ENCODE results near the gene EPB41L3. TPM values are rescaled to one million over a fixed set of nuclear protein-coding genes. Genes with fewer than 3 reads are reported as not detected.

The EPB41L3 gene
- total RNA-seq, 3 donors from 2014 or later: 35.4 to 178 (median 90.5) TPM

GRCh38 chr18:5422626-5423025 lies 121.2 kb downstream of the EPB41L3 start:
- no peaks in the 10 kb centered on the region for H3K27me3 ChIP-seq
- no peaks in the 10 kb centered on the region for H3K4me1 ChIP-seq
- no peak overlapping the region for H3K27ac ChIP-seq
- H3K9me3 ChIP-seq: no peaks in the 10 kb centered on the region
- H3K36me3 ChIP-seq: no peaks in the 10 kb centered on the region
- DNase-seq (ENCODE audit: low spot score in 2 of 2): no peak
- intact Hi-C loops (cut with DNase I; ENCODE audit: low total_unique reads): no loop called here
- no peak overlapping the region for H3K4me3 ChIP-seq
- TF ChIP-seq POLR2AphosphoS5 (IDR thresholded peaks at IDR 0.05) (no peak), CTCF (IDR thresholded peaks at IDR 0.05) (no peak), POLR2A (IDR thresholded peaks at IDR 0.05) (no peak)

GRCh38 chr18:5421981-5422380 lies 121.8 kb downstream of the EPB41L3 start:
- H3K36me3 ChIP-seq: no peaks in the 10 kb centered on the region
- no peaks in the 10 kb centered on the region for H3K9me3 ChIP-seq
- no peaks in the 10 kb centered on the region for H3K27me3 ChIP-seq
- TF ChIP-seq POLR2AphosphoS5 (IDR thresholded peaks at IDR 0.05) (no peak), POLR2A (IDR thresholded peaks at IDR 0.05) (no peak), CTCF (IDR thresholded peaks at IDR 0.05) (no peak)
- H3K27ac ChIP-seq: no peak overlapping the region
- H3K4me1 ChIP-seq: no peaks in the 10 kb centered on the region
- no peak for DNase-seq (ENCODE audit: low spot score in 2 of 2)
- intact Hi-C loops (cut with DNase I; ENCODE audit: low total_unique reads): no loop called here
- no peak overlapping the region for H3K4me3 ChIP-seq

GRCh38 chr18:5420906-5421305 lies 122.9 kb downstream of the EPB41L3 start:
- intact Hi-C loops (cut with DNase I; ENCODE audit: low total_unique reads): no loop called here

GRCh38 chr18:5419601-5420000 lies 124.2 kb downstream of the EPB41L3 start:
- H3K36me3 ChIP-seq: no peaks in the 10 kb centered on the region
- H3K4me1 ChIP-seq: no peaks in the 10 kb centered on the region
- TF ChIP-seq CTCF (IDR thresholded peaks at IDR 0.05) (no peak), POLR2A (IDR thresholded peaks at IDR 0.05) (no peak), POLR2AphosphoS5 (IDR thresholded peaks at IDR 0.05) (no peak)
- H3K27ac ChIP-seq: no peak overlapping the region
- H3K9me3 ChIP-seq: no peaks in the 10 kb centered on the region
- intact Hi-C loops (cut with DNase I; ENCODE audit: low total_unique reads): no loop called here
- H3K27me3 ChIP-seq: no peaks in the 10 kb centered on the region
- H3K4me3 ChIP-seq: no peak overlapping the region
- DNase-seq (ENCODE audit: low spot score in 2 of 2): no peak

More at GRCh38 chr18:5420906-5421305, 122.9 kb downstream of the EPB41L3 start:
- DNase-seq (ENCODE audit: low spot score in 2 of 2): no peak
- Histone ChIP-seq H3K4me3 (no peak overlapping the region), H3K36me3 (no peaks in the 10 kb centered on the region), H3K4me1 (no peaks in the 10 kb centered on the region), H3K27me3 (no peaks in the 10 kb centered on the region), H3K9me3 (no peaks in the 10 kb centered on the region), H3K27ac (no peak overlapping the region)
- TF ChIP-seq POLR2A (IDR thresholded peaks at IDR 0.05): no peak

GRCh38 chr18:5419030-5419429 lies 124.8 kb downstream of the EPB41L3 start:
- H3K27ac ChIP-seq: no peak overlapping the region
- no peaks in the 10 kb centered on the region for H3K36me3 ChIP-seq
- no peak overlapping the region for H3K4me3 ChIP-seq
- intact Hi-C loops (cut with DNase I; ENCODE audit: low total_unique reads): no loop called here
- no peak for TF ChIP-seq POLR2AphosphoS5 (IDR thresholded peaks at IDR 0.05)
- TF ChIP-seq CTCF (IDR thresholded peaks at IDR 0.05): no peak
- no peak for TF ChIP-seq POLR2A (IDR thresholded peaks at IDR 0.05)
- H3K27me3 ChIP-seq: no peaks in the 10 kb centered on the region
- no peaks in the 10 kb centered on the region for H3K9me3 ChIP-seq
- DNase-seq (ENCODE audit: low spot score in 2 of 2): no peak
- no peaks in the 10 kb centered on the region for H3K4me1 ChIP-seq

GRCh38 chr18:5417342-5417741 lies 126.5 kb downstream of the EPB41L3 start:
- Histone ChIP-seq H3K27ac (no peak overlapping the region), H3K4me1 (no peaks in the 10 kb centered on the region), H3K27me3 (no peaks in the 10 kb centered on the region), H3K36me3 (no peaks in the 10 kb centered on the region), H3K9me3 (no peaks in the 10 kb centered on the region), H3K4me3 (no peak overlapping the region)
- no peak for DNase-seq (ENCODE audit: low spot score in 2 of 2)
- intact Hi-C loops (cut with DNase I; ENCODE audit: low total_unique reads): no loop called here
- TF ChIP-seq CTCF (IDR thresholded peaks at IDR 0.05) (no peak), POLR2AphosphoS5 (IDR thresholded peaks at IDR 0.05) (no peak), POLR2A (IDR thresholded peaks at IDR 0.05) (no peak)
